ENCODE data around the gene OSBPL2.
A peak's percentile ranks its signal among the peaks of the same experiment; 100 is the strongest.

OSBPL2 gene

DNA sequence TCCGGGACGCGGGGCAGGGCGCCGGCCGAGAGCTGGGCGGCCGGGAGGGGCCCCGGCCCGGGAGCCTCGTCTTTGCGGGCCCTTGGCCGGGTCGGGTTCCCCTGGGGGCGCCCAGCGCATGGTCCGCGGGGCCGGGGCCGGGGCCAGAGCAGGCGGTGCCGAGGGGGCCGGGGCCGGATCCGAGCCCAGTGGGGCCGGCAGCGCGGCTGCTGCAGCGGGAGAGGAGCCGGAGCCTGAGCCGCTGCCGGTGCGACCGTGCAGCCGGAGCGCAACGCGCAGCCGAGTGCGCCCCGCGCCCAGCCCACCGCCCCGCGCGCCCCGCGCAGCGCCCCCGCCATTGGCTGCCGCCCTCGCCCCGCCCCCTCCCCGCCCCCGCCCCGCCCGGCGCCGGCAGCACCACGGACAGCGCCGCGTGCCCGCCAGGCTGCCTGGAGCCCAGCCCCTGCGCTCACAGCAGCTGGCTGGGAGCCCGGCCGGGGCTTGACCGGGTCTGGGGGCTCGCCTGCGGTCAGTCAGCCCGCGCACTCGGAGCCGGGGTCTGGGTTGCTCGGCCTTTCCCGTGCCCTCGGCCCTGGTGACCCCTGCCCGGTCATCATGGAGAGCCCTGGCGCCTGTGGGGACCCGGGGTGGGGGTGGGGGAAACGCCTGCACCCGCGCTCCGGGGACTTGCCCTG lies 18.2 kb upstream of the OSBPL2 start, which contains the start of gene HRH3:
Gene HRH3 (minus strand): TSS at position 287 of the 674 bp plus-strand sequence. CDS start 308 bp downstream, outside the sequence.
- DNase-seq (ENCODE audit: low read depth in 1 of 2, low spot score in 1 of 2): peak; percentile 64 to 88
- TF ChIP-seq JUND (IDR thresholded peaks at IDR 0.05; ENCODE audit: low read depth): no peak
- in situ Hi-C loops (cut with HindIII; ENCODE audit: low pct_unique_long_range_greater_than_20kb, low sequenced_read_pairs): no loop called here

DNA sequence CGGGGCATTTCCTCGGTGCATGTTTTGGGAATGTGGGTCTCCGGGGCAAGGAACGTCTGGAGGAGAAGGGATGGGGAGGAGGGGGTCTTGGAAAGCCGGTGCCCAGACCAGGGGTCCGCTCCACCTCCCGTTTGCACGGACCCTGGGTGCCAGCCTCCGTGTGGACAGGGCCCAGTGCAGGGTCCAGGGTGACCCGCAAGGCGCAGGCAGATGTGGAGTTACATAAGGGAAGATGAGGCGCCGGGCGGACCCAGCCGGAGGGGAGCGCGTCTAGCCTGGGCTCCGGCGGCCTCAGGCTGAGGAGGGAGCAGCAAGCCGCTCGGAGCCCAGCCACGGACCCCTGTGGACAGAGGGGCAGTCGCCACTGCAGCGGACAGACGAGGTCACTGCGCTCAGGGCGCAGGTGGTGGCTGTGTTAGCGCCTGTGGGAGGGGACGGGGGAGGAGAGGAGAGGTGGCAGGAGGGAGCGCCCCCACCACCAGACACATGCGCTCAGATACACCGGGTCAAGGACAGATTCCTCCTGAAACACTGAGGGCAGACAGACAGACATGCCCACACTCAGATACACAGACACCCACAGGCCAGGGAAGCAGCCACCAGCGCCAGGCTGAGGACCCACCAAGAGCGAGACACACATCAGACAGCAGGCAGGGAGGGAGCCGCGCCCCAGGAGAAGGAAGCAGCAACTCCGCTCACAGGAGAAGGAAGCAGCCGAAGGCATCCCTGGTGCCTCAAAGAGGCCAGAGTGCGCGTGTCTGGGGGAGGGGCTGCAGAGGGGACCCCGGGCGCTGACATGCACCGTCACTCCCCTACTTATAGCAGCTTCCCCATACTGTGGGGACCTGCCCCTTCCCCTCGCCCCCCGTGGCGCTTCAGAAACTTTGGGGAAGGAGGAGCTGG lies 17.4 kb upstream of the OSBPL2 start:
- in situ Hi-C loops (cut with HindIII; ENCODE audit: low pct_unique_long_range_greater_than_20kb, low sequenced_read_pairs): no loop called here
- no peak for TF ChIP-seq JUND (IDR thresholded peaks at IDR 0.05; ENCODE audit: low read depth)
- DNase-seq (ENCODE audit: low read depth in 1 of 2, low spot score in 1 of 2): no peak

DNA sequence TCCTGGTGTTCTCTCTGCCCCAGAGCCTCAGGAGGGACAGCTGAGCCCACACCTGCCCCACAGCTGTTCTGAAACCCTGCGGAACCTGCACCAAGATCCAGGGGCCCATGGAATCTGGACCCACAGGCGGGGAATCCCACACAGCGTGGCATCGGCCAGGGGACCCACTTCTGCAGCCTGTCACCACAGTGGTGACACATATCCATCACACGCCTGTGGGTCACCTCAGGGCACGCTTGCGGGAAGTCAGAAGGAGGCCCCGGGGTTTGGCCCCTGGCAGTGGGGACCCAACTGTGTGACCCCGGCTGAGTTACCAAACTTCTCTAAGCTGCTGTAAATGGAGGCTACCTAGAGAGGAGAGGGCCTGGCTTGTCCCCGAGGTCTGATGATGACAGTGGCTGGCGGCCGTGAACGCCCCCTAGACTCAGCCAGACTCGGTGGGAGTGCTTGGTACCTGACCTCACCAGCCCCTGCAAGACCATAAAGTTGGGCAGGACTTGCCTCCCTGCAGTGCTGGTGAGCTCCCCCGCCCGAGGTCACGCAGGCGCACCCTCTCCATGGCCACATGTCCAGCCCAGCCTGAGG lies 16.0 kb upstream of the OSBPL2 start:
- in situ Hi-C loops (cut with HindIII; ENCODE audit: low pct_unique_long_range_greater_than_20kb, low sequenced_read_pairs): no loop called here
- no peak for TF ChIP-seq JUND (IDR thresholded peaks at IDR 0.05; ENCODE audit: low read depth)

GRCh38 chr20:62222972-62223371 lies 15.3 kb upstream of the OSBPL2 start:
- no peak for DNase-seq (ENCODE audit: low read depth in 1 of 2, low spot score in 1 of 2)
- in situ Hi-C loops (cut with HindIII; ENCODE audit: low pct_unique_long_range_greater_than_20kb, low sequenced_read_pairs): no loop called here
- no peak for TF ChIP-seq JUND (IDR thresholded peaks at IDR 0.05; ENCODE audit: low read depth)

More for the DNA sequence above, 16.0 kb upstream of the OSBPL2 start:
- no peak for DNase-seq (ENCODE audit: low read depth in 1 of 2, low spot score in 1 of 2)

DNA sequence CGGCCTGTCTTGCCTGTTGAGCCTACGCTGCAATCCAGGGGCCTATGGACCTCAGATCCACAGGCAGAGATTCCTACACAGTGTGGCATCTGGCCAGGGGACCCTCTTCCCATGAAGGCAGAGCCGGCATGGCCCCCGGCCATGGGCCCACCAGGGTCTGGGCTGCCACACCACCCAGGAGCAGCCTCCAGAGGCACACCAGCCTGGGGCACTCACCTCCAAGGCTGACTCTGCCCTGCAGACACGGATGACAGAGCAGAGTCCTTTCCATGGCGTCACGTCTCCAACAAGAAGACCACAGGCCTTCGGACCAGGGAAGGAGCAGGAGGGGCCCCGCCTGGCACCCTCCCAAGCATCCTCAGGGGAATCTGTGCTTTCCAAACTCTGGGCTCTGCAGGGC lies 14.8 kb upstream of the OSBPL2 start:
- TF ChIP-seq JUND (IDR thresholded peaks at IDR 0.05; ENCODE audit: low read depth): no peak
- DNase-seq (ENCODE audit: low read depth in 1 of 2, low spot score in 1 of 2): no peak
- in situ Hi-C loops (cut with HindIII; ENCODE audit: low pct_unique_long_range_greater_than_20kb, low sequenced_read_pairs): no loop called here

GRCh38 chr20:62224113-62224855 lies 14.0 kb upstream of the OSBPL2 start:
- DNase-seq (ENCODE audit: low read depth in 1 of 2, low spot score in 1 of 2): no peak
- TF ChIP-seq JUND (IDR thresholded peaks at IDR 0.05; ENCODE audit: low read depth): no peak
- in situ Hi-C loops (cut with HindIII; ENCODE audit: low pct_unique_long_range_greater_than_20kb, low sequenced_read_pairs): no loop called here

GRCh38 chr20:62225026-62225425 lies 13.3 kb upstream of the OSBPL2 start:
- no peak for TF ChIP-seq JUND (IDR thresholded peaks at IDR 0.05; ENCODE audit: low read depth)
- no peak for DNase-seq (ENCODE audit: low read depth in 1 of 2, low spot score in 1 of 2)
- in situ Hi-C loops (cut with HindIII; ENCODE audit: low pct_unique_long_range_greater_than_20kb, low sequenced_read_pairs): no loop called here

DNA sequence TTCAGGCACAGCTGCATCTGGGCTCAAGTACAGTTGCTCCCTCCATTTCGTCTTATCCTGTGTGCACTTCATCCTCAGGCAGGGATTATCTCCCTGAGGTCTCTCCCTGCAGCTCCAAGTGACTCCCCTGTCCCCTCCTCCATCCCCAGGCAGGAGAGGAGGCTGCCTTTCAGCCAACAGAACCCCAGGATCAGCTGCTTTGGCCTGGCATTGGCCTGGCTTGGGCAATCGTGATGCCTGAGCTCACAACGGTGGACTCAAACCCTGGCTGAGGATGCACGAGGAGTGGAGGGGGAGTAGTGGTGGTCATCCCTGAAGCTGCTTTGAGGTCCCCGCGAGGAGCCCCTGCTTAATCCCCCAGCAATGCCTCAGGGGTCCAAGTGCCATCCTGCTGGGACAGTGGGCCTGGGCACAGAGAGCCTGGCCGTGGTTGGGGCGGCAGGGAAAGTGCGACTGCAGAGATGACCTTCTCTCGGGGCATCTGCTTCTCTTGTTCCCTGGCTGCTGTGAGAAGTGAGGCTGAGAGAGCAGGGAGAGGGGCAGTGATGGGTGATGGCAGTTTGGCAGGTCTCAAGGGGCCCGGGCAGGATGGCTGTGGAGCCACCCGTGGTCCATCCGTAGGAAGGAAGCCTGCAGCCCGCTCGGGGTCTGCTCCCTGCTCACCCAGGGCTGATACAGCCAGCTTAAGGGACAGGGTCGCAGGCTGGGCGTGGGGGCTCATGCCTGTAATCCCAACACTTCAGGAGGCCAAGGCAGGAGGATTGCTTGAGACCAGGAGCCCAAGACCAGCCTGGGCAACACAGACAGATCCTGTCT lies 12.3 kb upstream of the OSBPL2 start:
- in situ Hi-C loops (cut with HindIII; ENCODE audit: low pct_unique_long_range_greater_than_20kb, low sequenced_read_pairs): no loop called here
- DNase-seq (ENCODE audit: low read depth in 1 of 2, low spot score in 1 of 2): no peak
- TF ChIP-seq JUND (IDR thresholded peaks at IDR 0.05; ENCODE audit: low read depth): no peak

GRCh38 chr20:62226707-62227590 lies 11.4 kb upstream of the OSBPL2 start:
- TF ChIP-seq JUND (IDR thresholded peaks at IDR 0.05; ENCODE audit: low read depth): no peak
- no peak for DNase-seq (ENCODE audit: low read depth in 1 of 2, low spot score in 1 of 2)
- in situ Hi-C loops (cut with HindIII; ENCODE audit: low pct_unique_long_range_greater_than_20kb, low sequenced_read_pairs): no loop called here

DNA sequence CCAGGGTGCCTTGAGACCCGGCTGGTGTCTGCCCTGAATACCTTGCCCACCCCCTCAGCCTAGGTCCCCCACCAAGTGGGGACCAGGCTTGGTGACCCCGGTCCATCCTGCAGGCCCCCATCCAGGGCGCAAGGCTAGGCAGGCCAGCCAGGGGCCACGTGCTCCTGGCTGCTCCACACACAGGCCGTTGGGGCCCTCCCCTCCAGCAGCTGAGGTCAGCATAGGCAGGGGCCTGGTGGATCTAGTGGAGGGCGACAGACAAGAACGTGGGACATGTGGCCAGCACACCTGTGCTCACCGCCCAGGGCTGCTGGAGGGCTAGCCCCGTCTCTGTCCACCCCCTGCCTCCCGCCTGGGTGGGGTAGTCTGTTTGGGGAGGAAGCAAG lies 10.7 kb upstream of the OSBPL2 start:
- DNase-seq (ENCODE audit: low read depth in 1 of 2, low spot score in 1 of 2): no peak
- in situ Hi-C loops (cut with HindIII; ENCODE audit: low pct_unique_long_range_greater_than_20kb, low sequenced_read_pairs): no loop called here
- TF ChIP-seq JUND (IDR thresholded peaks at IDR 0.05; ENCODE audit: low read depth): no peak

Measured in T47D (cell line).